Occipital lobe (tissue), 2 donors: Measurements from ENCODE around the gene SDK1. TPM values are rescaled to one million over a fixed set of nuclear protein-coding genes. Genes with fewer than 3 reads are reported as not detected.

Experiments used
- DNase-seq: peaks from one replicate; lab custom pipeline; 2025; lab: John Stamatoyannopoulos, UW
- total RNA-seq: library from RNA; depleted of rRNA; stranded (reverse); fragments of >200 nt; gene quantifications from one replicate; pipeline ENCODE4 v1.2.3, GENCODE V29; 2014

SDK1 gene
- total RNA-seq, 1 donor from 2014 or later, result 7.0 TPM

DNA sequence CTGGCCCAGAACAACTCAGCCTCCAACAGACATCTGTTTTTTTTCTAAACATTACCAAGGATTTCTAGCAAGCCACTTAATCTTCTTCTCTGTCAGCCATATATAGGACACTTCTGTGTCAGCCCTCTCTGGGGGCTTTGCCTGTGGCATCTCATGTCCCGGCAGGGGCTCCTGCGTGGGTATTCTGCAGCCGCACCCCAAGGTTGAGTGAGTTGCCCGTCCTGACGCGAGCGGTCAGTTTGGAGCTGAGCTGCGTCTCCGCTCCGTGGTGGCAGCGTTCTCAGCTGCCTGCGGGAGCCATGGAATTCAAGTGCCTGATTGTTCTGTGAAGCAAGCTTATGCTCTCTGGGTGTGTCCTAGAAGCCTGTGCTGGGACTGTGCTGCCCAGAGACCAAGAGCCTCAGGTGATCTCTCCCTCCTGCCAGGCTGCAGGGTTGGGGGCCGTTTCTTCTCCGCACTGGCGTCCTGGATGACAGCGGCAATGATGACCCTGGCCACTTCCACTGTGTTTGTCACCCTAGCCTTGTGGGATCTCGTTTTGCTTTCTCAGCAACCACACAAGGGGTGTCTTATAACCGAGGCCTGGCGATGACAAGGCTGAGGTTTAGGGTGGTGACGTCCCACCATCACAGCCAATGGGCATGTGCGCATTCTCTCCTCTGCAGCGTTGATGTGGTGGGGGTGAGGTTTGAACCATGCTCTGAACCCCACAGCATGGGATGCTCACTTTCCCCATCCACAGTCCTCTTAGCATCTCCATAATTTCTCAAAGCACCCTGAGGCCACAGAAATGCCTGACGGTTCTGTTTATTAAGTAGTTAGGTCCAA is 768.4 kb downstream of the SDK1 start:
- no peak for DNase-seq

DNA sequence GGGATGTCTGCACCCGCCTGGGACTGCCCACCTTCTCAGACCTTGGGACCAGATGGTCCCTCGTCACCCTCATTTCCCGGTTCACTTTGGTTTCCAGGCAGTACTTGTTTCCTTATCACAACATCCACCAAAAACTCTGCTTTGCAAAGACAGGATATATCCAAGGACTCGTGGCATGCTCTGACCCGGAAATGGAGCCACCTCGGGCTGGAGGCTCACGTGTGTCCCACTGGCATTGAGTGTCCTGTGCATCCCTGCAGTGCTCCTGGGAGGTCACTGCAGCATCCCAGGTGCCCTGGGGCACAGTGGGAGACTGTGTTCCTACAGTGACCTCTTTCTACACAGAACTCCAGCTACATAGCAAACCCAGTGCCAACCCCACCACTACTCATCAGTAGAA is 769.2 kb downstream of the SDK1 start:
- DNase-seq, result no peak

DNA sequence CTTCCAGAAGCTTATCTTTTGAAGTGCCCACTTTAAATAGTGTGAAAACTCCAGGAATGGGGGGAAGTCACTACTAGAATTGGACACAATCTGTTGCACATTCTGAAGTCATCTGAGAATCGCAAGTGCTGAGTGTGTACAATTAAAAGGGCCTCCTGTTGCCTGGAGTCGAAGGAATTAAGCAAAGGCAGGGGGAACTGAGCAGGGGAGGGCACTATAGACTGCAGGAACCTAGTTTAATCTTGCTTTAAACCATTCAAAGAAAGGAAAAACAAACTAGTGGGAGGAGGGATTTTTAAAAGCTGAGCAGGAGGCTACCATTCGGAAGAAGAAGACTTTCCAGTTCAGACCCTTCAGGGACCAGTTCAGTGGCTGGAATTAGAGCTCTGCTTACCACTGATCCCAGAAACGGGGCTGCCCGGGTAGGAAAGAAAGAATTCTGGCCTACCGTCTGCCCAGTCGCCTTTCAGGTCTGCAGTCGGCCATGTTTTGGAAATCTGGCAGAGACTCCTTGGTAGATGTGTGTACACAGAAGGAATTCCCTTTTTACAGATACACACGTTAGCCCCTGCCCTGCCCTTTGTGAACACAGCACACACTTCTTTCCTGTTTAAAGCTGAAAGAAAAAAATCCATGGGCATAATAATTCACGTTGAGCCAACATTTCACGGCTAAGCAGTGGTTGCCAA is 770.5 kb downstream of the SDK1 start:
- DNase-seq, result no peak

DNA sequence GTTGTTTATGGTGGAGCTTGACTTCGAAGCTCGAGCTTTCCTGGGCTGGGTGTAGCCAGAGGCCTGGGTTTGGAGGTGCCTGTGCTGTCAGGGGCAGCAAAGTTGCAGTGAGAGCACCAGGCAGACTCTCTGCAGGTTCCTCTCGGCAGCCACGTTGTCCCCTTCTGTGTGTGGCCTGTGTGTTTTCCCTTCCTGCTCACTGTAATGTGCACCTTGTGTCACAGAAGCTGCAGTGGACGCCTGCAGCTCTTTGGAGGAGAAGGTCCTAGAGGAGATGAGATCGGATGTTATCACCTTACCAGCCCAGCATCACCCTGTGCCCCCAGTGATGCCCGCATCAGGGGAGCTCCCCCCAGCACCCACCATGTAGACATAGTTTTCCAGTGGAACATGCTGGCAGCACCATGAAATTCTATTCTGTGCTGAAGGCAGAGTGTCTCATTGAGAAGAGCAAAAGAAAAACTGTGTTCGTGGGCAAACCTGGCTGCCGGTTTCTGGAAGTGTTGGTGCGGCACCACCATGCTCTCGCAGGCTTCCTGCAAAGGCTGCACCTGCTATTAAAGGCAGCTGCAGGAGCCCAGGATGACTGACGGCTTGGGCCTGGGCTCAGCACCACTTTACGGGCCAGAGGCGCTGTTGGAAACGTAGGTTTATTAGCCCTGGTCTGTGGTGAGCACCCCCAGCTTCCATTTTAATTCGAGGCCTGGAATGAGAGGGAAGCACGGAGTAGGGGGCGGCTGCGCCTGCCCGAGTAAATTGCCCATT is 771.3 kb downstream of the SDK1 start:
- no peak for DNase-seq

DNA sequence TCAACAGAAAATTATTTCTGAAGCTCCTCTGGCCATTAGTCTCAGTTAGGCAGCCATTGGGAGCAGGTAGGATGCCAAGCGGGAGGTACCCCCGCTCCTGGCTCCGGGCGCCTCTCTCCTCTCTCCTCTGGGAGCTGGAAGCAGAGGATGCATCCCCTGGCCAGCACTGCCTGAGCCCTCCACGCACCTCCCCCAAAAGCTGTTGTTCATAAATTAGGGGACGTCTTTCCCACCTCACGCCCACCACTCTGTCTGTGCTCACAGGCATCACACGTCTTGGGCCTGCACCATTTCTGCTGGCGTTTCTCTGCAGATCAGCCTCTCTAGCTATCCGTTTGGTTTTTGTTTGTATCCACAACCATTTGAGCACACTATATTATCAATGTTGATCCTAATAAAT is 772.0 kb downstream of the SDK1 start:
- DNase-seq, result no peak

DNA sequence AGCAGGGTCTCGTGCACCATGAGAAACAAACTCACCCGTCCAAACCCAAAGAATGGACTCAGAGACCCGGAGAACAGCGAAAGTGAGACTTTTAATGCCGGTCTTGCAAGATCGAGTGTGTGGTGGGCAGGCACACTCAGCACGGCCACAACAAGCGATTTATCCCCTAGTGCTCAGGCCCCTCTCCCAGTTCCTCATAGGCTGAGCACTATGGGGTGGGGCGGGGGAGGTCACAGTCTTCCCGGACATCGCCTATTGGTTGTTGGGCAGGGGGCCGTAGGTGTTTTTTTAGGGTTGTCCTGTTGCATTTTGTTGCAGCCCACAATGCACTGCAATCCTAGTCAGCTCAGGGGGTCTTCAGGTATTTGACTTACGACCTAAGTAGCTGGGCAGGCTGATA is 772.7 kb downstream of the SDK1 start:
- no peak for DNase-seq

DNA sequence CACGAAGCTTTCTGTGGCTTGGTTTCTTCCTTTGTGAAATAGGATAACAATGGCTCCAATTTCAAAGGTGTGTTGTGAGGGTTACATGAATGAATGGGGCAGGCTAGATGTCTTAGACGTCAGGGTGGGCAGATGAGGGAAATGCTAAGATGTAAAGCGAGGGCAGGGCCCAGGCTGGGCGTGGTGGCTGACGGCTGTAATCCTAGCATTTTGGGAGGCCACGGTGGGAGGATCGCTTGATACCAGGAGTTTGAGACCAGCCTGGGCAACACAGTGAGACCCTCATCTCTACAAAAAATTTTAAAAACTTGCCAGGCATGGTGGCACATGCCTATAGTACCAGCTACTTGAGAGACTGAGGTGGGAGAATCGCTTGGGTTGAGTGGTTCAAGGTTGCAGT is 773.4 kb downstream of the SDK1 start:
- no peak for DNase-seq

DNA sequence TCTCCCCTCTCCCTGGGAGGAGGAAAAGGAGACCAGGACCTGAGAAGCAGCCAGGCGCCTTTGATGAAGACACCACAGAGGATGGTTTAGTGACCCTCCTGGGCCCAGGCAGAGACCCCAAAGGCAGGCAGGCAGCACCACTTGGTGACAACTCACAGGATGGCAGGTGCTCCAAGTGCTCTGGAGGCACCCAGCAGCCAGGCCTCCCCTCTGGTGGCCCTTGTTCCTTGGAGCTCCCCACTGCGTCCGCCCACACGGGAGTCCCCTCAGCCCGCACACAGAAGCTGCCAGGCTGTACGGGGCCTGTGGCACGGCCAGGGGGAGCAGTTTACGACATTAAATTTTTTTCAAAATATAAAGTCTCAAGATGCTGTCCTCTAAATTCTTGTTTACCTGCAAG is 773.9 kb downstream of the SDK1 start:
- no peak for DNase-seq

DNA sequence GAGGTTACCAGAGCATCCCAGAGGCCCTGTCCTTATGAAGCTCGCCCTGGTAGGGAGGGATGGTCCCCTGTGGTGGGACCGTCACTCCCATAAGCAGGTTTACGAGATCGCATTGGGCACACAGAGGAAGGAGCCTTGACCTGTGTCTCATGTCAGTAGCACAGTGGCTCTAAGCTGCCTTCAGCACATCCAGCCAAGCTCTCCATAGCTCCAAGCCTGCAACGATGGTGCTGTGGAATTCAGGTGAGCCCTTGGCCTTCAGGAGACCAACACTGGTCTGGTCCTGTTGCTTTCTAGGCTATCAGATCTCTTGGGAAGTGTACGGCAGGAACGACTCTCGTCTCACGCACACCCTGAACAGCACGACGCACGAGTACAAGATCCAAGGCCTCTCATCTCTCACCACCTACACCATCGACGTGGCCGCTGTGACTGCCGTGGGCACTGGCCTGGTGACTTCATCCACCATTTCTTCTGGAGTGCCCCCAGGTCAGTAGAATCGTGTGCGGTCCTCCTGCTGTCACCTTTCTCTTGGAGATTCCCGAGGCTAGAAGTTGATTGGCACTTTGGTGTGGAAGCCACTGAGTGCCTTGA is 775.7 kb downstream of the SDK1 start:
- DNase-seq, result no peak

DNA sequence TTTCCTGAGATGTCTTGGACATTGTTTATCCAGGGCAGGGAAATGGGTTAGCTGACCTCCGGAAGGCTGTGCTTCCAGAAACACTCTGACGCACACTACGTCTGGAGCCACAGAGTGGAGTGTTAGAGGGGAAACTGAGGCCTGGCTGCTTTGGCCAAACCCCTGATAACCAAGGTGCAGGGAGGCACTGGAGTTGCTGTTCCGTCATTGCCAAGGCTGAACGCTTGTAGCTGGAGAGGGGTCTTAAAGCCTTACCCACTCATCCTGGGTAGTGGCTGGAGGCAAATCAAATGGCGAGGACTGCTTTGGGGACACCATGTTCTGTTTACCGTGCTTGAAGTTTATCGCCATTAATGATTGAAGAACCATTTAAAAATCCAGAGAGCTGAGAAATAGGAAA is 776.9 kb downstream of the SDK1 start:
- DNase-seq, result no peak

DNA sequence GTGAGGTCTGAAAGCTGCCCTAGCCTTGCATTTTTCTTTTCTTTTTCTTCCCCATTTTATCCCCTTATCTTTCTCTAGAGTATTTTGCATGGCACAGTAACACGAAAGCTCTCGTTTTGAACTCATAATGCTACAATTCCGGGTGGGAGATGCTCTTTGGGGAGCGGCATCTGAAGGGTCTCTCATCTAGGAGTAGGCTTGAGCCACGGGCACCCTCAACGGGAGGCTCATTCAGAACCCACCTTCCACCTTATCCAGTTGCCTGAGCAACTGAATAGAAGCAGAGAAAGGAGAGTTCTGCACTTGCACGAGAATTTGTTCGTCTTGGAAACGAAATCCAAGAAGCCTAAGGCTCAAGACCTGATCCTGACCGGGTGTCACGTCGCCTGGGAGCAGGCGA is 777.5 kb downstream of the SDK1 start:
- no peak for DNase-seq

DNA sequence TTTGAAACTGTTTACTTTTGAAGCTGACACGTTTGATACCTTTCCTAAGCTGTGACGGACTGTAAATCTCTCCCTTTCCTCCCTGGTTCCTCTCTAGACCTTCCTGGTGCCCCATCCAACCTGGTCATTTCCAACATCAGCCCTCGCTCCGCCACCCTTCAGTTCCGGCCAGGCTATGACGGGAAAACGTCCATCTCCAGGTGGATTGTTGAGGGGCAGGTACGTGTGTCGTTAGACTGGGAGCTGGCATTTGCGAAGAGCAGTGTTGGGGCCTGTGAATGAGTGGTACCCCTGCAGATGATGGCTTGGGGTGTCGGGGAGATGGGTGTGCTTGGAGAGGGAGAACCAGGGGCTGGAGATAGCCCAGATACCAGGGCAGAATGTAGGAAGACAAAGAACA is 778.3 kb downstream of the SDK1 start:
- no peak for DNase-seq

DNA sequence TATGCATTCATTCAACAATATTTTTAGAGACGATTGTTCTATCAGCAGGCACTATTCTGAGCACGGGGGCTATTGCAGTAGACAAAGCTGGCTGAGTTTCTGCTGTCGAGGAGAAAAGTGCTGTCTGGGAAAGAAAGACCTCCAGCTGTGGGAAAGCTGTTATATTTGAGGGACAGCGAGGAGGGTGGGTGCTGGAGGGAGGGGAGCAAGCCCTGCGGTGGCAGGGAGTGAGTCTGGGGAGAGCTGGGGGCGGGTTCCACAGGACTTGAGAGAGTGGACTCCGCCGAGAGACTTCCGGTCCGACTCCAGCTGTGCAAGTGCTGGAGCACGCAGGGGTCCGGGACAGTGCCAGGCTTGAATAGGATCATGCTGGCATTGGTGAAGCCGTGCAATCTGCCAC is 778.9 kb downstream of the SDK1 start:
- DNase-seq, result no peak

DNA sequence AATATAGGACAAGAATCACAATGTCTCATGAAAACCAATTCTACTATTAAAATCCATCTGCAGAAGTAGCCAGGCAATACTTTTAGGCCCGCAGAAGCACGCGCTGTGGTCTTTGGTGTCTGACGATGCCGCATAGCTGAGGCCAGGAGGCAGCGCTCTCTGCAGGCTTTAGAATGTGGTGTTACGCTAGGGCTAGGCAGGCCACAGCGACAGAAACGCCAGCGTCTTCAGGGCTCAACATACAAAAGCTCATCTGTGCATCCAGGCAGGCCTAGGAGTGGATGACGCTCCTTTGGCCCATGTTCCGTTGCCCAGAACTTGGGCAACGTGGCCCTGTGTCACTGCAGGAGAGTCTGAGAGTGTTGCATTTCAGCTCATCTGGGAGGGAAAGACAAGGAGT is 779.9 kb downstream of the SDK1 start:
- DNase-seq, result no peak

DNA sequence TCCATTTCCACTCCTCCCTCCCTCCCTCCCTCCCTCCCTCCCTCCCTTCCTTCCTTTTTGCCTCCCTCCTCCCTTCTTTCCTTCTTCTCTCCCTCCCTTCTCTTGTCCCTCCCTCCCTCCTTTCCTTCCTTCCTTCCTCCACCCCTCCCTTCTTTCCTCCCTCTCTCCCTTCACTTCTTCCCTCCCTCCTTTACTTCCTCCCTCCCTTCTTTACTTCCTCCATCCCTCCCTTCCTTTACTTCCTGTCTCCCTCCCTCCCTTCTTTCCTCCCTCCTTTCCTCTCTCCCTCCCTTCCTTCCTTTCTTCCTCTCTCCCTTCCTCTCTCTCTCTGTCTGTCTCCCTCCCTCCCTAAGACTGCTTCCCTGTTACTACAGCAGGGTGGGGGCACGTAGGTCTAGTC is 782.5 kb downstream of the SDK1 start:
- no peak for DNase-seq

DNA sequence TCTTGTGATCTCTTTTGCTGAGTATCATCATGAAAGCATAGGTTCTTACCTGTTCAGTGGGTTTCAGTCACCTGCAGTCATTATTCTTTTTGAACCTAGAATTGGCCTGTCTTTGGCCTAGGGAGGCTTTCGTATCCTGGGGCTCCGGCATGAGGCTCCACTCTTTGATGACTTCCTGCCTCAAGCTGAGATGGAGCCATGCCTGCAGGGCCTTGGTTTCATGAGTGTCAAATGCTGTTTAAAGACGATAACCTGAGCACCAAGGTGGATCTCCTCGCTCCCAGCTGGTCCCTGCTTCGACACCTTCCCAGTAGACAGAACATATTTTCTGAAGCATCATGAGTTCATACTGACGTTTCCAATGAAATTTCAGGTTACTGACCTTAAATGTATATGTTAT is 783.2 kb downstream of the SDK1 start:
- no peak for DNase-seq

DNA sequence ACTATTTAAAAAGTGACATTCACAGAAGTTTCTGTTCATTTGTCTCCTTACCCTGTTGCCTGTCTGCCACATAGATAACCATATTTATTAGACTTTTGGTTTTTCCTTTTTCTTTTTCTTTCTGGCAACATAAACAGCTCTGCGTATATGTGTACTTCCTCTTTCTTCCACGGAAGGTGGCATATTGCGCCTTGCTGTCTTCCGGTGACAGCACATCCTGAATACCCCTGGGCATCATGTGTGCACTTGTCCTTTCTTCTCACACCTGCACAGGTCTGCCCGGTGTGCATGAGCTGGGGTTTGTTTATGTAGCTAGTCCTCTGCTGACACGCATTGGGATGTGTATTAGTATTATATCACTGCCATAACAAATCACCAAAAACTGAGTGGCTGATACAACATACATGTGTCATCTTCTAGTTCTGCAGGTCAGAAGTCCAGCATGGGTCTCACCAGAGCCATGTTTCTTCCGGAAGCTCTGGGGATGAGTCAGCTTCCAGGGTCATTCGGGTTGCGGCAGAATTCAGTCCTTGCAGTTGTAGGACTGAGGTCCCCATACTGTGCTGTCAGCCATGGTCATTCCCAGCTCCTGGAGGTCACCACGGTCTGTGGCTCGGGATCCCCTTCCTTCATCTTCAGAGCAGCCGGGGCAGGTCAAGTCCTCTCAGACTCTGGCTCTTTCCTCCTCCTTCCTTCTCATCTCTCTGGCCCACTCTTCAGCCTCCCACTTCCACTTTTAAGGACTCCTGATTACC is 785.1 kb downstream of the SDK1 start:
- DNase-seq, result no peak

DNA sequence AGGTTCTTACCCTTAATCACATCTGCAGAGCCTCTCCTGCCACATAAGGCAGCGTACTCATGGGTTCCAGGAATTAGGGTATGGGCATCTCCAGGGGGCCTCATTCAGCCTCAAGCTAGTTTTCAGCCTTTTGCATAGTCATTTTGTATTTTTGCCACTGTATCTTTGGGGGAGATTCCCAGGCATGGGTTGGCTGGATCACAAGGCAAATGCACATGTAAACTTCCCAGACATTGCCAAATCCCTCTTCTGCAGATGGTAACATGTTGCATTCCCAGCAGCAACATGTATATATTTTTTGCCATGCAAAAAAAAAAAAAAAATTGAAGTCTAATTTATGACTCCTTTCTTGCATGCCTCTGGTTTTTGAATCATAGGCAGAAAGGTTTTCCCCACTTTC is 785.7 kb downstream of the SDK1 start:
- no peak for DNase-seq

DNA sequence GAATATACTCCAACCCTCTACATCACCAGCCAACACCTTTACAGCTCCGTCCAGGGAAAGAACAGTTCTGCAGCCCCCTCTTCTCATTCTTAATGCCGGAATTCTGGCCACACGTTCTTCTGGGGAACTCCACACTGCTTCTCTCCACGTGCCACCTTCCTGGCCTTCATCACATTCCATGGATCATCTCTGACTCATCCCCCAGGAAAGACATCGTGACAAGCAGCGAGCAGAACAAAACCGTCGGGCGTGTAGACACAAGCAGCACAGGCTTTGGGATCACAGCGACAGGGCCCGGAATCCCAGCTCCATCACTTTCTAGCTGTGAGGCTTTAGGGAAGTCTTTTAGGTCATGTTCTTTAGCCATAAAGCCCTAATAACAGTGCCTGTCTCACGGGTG is 790.7 kb downstream of the SDK1 start:
- no peak for DNase-seq

DNA sequence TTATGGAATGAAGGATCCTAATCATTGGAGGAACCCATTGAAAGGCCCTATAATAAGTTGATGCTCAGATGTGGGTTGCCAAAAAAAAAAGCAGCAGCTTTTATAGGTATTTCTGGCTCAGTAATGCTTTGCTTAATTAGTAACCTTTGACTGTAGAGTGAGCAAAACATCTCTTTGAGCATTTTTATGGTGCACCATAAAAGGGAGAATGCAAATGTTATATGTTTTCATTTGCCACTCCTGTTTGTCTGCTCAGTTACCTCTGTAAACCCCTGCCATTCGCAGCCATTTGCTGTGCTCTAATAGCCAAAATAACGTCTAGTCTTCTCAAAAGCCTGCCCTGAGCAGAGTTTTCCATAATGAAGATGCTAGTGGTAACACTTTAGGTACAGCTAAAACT is 792.0 kb downstream of the SDK1 start:
- no peak for DNase-seq

DNA sequence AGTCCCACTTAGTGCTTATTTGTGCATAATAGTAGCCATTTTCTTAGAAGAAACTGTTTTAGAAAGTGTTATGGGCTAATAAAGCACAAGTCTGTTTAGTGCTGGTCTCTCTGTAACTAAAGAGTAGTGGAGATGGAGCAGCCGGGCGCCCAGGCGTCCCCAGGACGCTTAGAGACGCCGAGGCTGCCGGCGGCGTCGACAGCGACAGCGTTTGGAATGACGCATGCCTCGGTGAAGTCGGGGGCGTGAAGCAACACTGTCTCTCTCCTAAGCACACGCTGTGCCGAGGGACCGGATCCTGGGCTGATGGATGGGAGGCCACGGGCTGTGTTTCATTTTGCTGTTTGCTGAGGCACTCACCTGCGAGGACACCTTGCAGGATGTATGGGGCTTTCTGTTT is 792.4 kb downstream of the SDK1 start:
- no peak for DNase-seq
